B cell (primary cell): ENCODE results near the gene VWA5B2. TPM values are rescaled to one million over a fixed set of nuclear protein-coding genes. Genes with fewer than 3 reads are reported as not detected.

Experiments
- ATAC-seq: fragments of 200-7000 bp; cut with Tn5 transposase; one replicate; pipeline ENCODE4 v1.10.0; 2021; ENCODE audit warnings: low read depth, mild to moderate bottlenecking, moderate number of reproducible peaks, moderate library complexity
- CTCF ChIA-PET: fragments of 350-600 bp; sonication (Branson Sonifier 250); formaldehyde crosslinking; loops from one replicate; lab custom pipeline; 2021; ENCODE audit warnings: antibody characterized with exemption, inconsistent platforms; lab: Charles Lee
- POLR2A ChIA-PET: fragments of 350-600 bp; sonication (Branson Sonifier 250); formaldehyde crosslinking; loops from one replicate; lab custom pipeline; 2021; ENCODE audit warnings: antibody characterized with exemption; lab: Charles Lee
- DNase-seq: peaks from one replicate; pipeline ENCODE4 v3.0.0; 2013
- H2AFZ ChIP-seq: 2 replicates; pipeline ENCODE4 v1.6.1; 2012; ENCODE audit warnings: mild to moderate bottlenecking, low read depth, low read length; ENCODE audit not compliant: insufficient read depth, poor library complexity, severe bottlenecking
- H3K27ac ChIP-seq, 2 donors: 1 replicate in 1 of 2; 2 replicates in 1 of 2; pipeline ENCODE4 v1.5.1; 2012 to 2013; ENCODE audit warnings: low read length in 2 of 2, mild to moderate bottlenecking in 2 of 2, moderate library complexity in 1 of 2
- H3K27me3 ChIP-seq, 4 experiments: fragments of 200-600 bp in 1 of 4; sonication (generic) in 1 of 4; replicated peaks in 1 of 4; 1 replicate in 2 of 4; 2 replicates in 2 of 4; pipeline versions ENCODE4 v1.6.1 to v1.7.0; 2013 to 2016; ENCODE audit warnings: low read length in 3 of 4, mild to moderate bottlenecking in 2 of 4, mixed read lengths in 1 of 4, moderate library complexity in 1 of 4; ENCODE audit not compliant: insufficient read depth in 4 of 4, control insufficient read depth in 3 of 4; ENCODE audit errors: control extremely low read depth in 1 of 4
- H3K36me3 ChIP-seq, 2 experiments: replicated peaks in 1 of 2; 1 replicate in 1 of 2; 2 replicates in 1 of 2; pipeline versions ENCODE4 v1.6.1 to v1.7.1; 2013; ENCODE audit warnings: low read length in 1 of 2; ENCODE audit not compliant: insufficient read depth in 2 of 2, control insufficient read depth in 1 of 2; ENCODE audit errors: control extremely low read depth in 1 of 2, extremely low read depth in 1 of 2
- H3K4me1 ChIP-seq, 2 donors: fragments of 200-600 bp in 1 of 2; sonication (generic) in 1 of 2; 1 replicate in 1 of 2; 2 replicates in 1 of 2; pipeline versions ENCODE4 v1.5.1 to v1.6.1; 2013 to 2017; ENCODE audit warnings: low read length in 2 of 2; ENCODE audit not compliant: control insufficient read depth in 2 of 2, insufficient read depth in 2 of 2
- H3K4me2 ChIP-seq: replicated peaks from 2 replicates; pipeline ENCODE3; 2012; ENCODE audit warnings: mild to moderate bottlenecking, low read depth, low read length; ENCODE audit not compliant: poor library complexity, severe bottlenecking
- H3K4me3 ChIP-seq, 5 experiments: fragments of 200-600 bp in 1 of 5; sonication (generic) in 1 of 5; 1 replicate in 3 of 5; 2 replicates in 2 of 5; pipeline versions ENCODE4 v1.5.1 to v1.7.0; 2011 to 2016; ENCODE audit warnings: low read length in 4 of 5, mild to moderate bottlenecking in 4 of 5, low read depth in 2 of 5, control low read depth in 1 of 5, moderate library complexity in 1 of 5; ENCODE audit not compliant: insufficient read depth in 1 of 5; ENCODE audit errors: control extremely low read depth in 1 of 5, extremely low read depth in 1 of 5
- H3K79me2 ChIP-seq: fragments of 200-600 bp; sonication (generic); one replicate; pipeline ENCODE4 v1.6.0; 2016; ENCODE audit warnings: low read length; ENCODE audit not compliant: control insufficient read depth, insufficient read depth
- H3K9ac ChIP-seq: fragments of 200-600 bp; sonication (generic); 2 replicates; pipeline ENCODE4 v1.6.1; 2017; ENCODE audit warnings: mild to moderate bottlenecking, low read length, moderate library complexity
- H3K9me3 ChIP-seq, 3 donors: one replicate each; pipeline versions ENCODE4 v1.6.1 to v1.7.1; 2013; ENCODE audit warnings: low read length in 2 of 3; ENCODE audit not compliant: control insufficient read depth in 2 of 3, insufficient read depth in 1 of 3; ENCODE audit errors: control extremely low read depth in 1 of 3
- H4K20me1 ChIP-seq: 2 replicates; pipeline ENCODE4 v1.6.0; 2012; ENCODE audit warnings: mild to moderate bottlenecking, low read length; ENCODE audit not compliant: insufficient read depth, control insufficient read depth, poor library complexity, severe bottlenecking
- H3K27ac Mint-ChIP-seq: one replicate; pipeline ENCODE4 v1.8.0; 2021; ENCODE audit warnings: mixed read lengths
- H3K27me3 Mint-ChIP-seq: one replicate; pipeline ENCODE4 v1.8.0; 2021; ENCODE audit warnings: mixed read lengths
- H3K4me1 Mint-ChIP-seq: one replicate; pipeline ENCODE4 v1.8.0; 2021; ENCODE audit warnings: mixed read lengths
- H3K4me3 Mint-ChIP-seq: one replicate; pipeline ENCODE4 v1.8.0; 2021; ENCODE audit warnings: mixed read lengths
- H3K9me3 Mint-ChIP-seq: one replicate; pipeline ENCODE4 v1.8.0; 2022; ENCODE audit warnings: mixed read lengths; ENCODE audit not compliant: insufficient read depth
- CTCF ChIP-seq: fragments of 200-600 bp; IDR thresholded peaks from one replicate; pipeline ENCODE4 v1.8.0; 2022; ENCODE audit warnings: antibody characterized with exemption, mild to moderate bottlenecking
- EZH2 ChIP-seq: IDR thresholded peaks from 2 replicates; pipeline ENCODE4 v1.6.1; 2012; ENCODE audit warnings: borderline replicate concordance, low read depth, mild to moderate bottlenecking, moderate library complexity, low read length; ENCODE audit not compliant: insufficient read depth, poor library complexity, severe bottlenecking
- WGBS: methylation state at CpG from one replicate; pipeline ENCODE4 v1.1.5; 2013; ENCODE audit warnings: missing lambda C conversion rate; ENCODE audit not compliant: insufficient coverage; 5-methylcytosine and 5-hydroxymethylcytosine counted together
- intact Hi-C: fragments of 100-400 bp; cut with micrococcal nuclease; formaldehyde crosslinking; loops from one replicate; pipeline ENCODE4 v1.10.0; 2022
- polyA plus RNA-seq: library from polyadenylated mRNA; depleted of rRNA; stranded (reverse); fragments of >200 nt; gene quantifications from 2 replicates; pipeline ENCODE4 v1.2.3, GENCODE V29; 2012
- total RNA-seq, 2 donors: library from RNA; stranded (reverse); fragments of 120-200 nt in 1 of 2; gene quantifications; 1 replicate in 1 of 2; 2 replicates in 1 of 2; pipeline versions ENCODE4 v1.2.3 to v1.2.4, GENCODE V29; 2013 to 2022

The VWA5B2 gene
- total and polyA plus RNA-seq, 2 donors (not counting 1 experiment from before 2014, with no cell fraction given) = 0.10 to 0.37 TPM

DNA sequence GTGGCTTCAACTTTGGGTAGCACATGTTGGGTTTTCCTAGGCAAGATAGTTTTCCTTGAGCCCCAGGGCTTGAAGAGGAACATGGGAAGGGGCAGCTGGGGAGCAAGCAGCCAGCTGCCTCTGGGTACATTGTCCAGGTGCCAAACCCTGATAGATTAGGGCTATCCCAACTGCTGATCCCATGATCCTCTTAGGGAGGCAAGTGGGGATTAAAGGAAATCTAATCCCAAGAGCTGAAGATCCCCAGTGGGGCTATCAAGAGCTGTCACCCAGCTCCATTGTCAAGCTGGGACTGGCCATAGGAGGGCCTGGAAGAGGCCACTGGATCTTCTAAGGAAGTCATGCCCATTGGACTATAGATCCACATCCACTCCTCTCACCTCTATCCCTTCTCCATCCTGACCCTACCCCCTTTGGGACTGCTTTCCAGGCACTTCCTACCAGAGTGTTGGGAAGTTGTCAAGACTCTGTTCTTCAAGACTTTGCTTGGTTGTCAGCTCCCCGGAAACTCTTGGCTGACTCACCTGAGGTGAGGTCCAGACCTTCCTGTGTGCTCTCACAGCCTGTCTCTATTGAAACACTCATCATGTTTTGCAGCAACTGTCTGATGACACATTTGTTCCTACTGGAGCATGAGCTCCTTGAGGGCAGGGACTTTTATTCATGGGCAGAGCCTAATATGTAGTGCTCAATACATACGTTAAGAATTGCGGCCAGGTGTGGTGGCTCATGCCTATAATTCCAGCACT is 26.1 kb downstream of the VWA5B2 start:
- H3K9me3 Mint-ChIP-seq = no peaks in the 10 kb centered on the region
- Histone ChIP-seq H3K4me1 (peaks cover 5% of the 10 kb centered on the region in 2 donors), H3K9ac (no peak overlapping the region), H3K27ac (no peak overlapping the region), H3K79me2 (no peaks in the 10 kb centered on the region), H3K27me3 (peaks cover 0 to 18% (median 6%) of the 10 kb centered on the region in 4 experiments), H3K4me3 (no peak overlapping the region), H4K20me1 (peaks cover 5% of the 10 kb centered on the region), H3K9me3 (peaks cover 0 to 4% (median 0%) of the 10 kb centered on the region in 3 donors), H3K36me3 (no peaks in the 10 kb centered on the region), H2AFZ (no peak overlapping the region), H3K4me2 (no peak overlapping the region)
- intact Hi-C loops = no loop called here
- no peak for DNase-seq
- WGBS = 100% methylated on average over 3 of the region's 3 CpGs
- ATAC-seq = no peak
- no peak overlapping the region for H3K4me3 Mint-ChIP-seq
- peaks cover 9% of the 10 kb centered on the region for H3K4me1 Mint-ChIP-seq
- no peak overlapping the region for H3K27ac Mint-ChIP-seq
- no peak for TF ChIP-seq EZH2
- TF ChIP-seq CTCF = no peak
- peaks cover 20% of the 10 kb centered on the region for H3K27me3 Mint-ChIP-seq
- ChIA-PET CTCF (interaction anchor here (1.0 to 1.4 kb wide), 5 partner anchors 16 to 371 kb away, joined by 3 to 5 read pairs (median 4); partner anchors contain the start of gene PARL), POLR2A (interaction anchor here (0.9 kb wide), 2 partner anchors 12 to 90 kb away, joined by 4 read pairs; no protein-coding TSS in a partner anchor)
